ENCODE measurements around the gene LRRC9.
"Not testable (repeated sequence)": the region's sequence is repeated elsewhere in the genome, so short reads cannot be mapped to it uniquely, and the experiment has no call there.

The LRRC9 gene

GRCh38 chr14:59952141-59952540 lies 32.2 kb downstream of the LRRC9 start:
- not testable (repeated sequence) for DNase-seq (ENCODE audit: low read depth, low spot score)

GRCh38 chr14:59957890-59958289 lies 37.9 kb downstream of the LRRC9 start:
- DNase-seq (ENCODE audit: low read depth, low spot score) = not testable (repeated sequence)

GRCh38 chr14:59959668-59960067 lies 39.7 kb downstream of the LRRC9 start:
- no peak for DNase-seq (ENCODE audit: low read depth, low spot score)

- DNase-seq (ENCODE audit: low read depth, low spot score) = no peak
These were observed 41.6 kb downstream of the LRRC9 start for GRCh38 chr14:59961518-59962062.

GRCh38 chr14:59964251-59965007 lies 44.5 kb downstream of the LRRC9 start:
- no peak for DNase-seq (ENCODE audit: low read depth, low spot score)

- DNase-seq (ENCODE audit: low read depth, low spot score) = no peak
These were observed 49.4 kb downstream of the LRRC9 start for GRCh38 chr14:59969319-59969718.

- no peak for DNase-seq (ENCODE audit: low read depth, low spot score)
These were observed 61.6 kb downstream of the LRRC9 start for GRCh38 chr14:59981564-59981963.

- no peak for DNase-seq (ENCODE audit: low read depth, low spot score)
These were observed 63.1 kb downstream of the LRRC9 start for GRCh38 chr14:59983048-59983447.

GRCh38 chr14:59986556-59987059 lies 66.7 kb downstream of the LRRC9 start:
- no peak for DNase-seq (ENCODE audit: low read depth, low spot score)

- no peak for DNase-seq (ENCODE audit: low read depth, low spot score)
These were observed 77.5 kb downstream of the LRRC9 start for GRCh38 chr14:59997449-59997848.

- DNase-seq (ENCODE audit: low read depth, low spot score) = no peak
These were observed 78.0 kb downstream of the LRRC9 start for GRCh38 chr14:59997966-59998365.

GRCh38 chr14:59998564-59998963 lies 78.6 kb downstream of the LRRC9 start:
- DNase-seq (ENCODE audit: low read depth, low spot score) = no peak

GRCh38 chr14:60002819-60003492 lies 83.0 kb downstream of the LRRC9 start:
- no peak for DNase-seq (ENCODE audit: low read depth, low spot score)

- DNase-seq (ENCODE audit: low read depth, low spot score) = no peak
These were observed 84.0 kb downstream of the LRRC9 start for GRCh38 chr14:60003991-60004390.

GRCh38 chr14:60008042-60008441 lies 88.1 kb downstream of the LRRC9 start:
- no peak for DNase-seq (ENCODE audit: low read depth, low spot score)

GRCh38 chr14:60010263-60010662 lies 90.3 kb downstream of the LRRC9 start:
- DNase-seq (ENCODE audit: low read depth, low spot score) = not testable (repeated sequence)

- DNase-seq (ENCODE audit: low read depth, low spot score) = no peak
These were observed 94.5 kb downstream of the LRRC9 start for GRCh38 chr14:60014402-60014801.

- no peak for DNase-seq (ENCODE audit: low read depth, low spot score)
These were observed 101.7 kb downstream of the LRRC9 start for GRCh38 chr14:60021619-60022018.

- no peak for DNase-seq (ENCODE audit: low read depth, low spot score)
These were observed 105.6 kb downstream of the LRRC9 start for GRCh38 chr14:60025571-60025970.

- DNase-seq (ENCODE audit: low read depth, low spot score) = no peak
These were observed 115.2 kb downstream of the LRRC9 start for GRCh38 chr14:60035177-60035576.

- not testable (repeated sequence) for DNase-seq (ENCODE audit: low read depth, low spot score)
These were observed 128.0 kb downstream of the LRRC9 start for GRCh38 chr14:60047976-60048375.

- no peak for DNase-seq (ENCODE audit: low read depth, low spot score)
These were observed 131.8 kb downstream of the LRRC9 start for GRCh38 chr14:60051721-60052221.

All from activated CD4-positive, CD25-positive, alpha-beta regulatory T cell treated with anti-CD3 and anti-CD28 coated beads, Interleukin-2, amount 50 U/mL, for 16 hours (primary cell).